GM18868 (cell line): ENCODE measurements around the gene GPR132.
A peak's percentile ranks its signal among the peaks of the same experiment; 100 is the strongest.
"Not testable (repeated sequence)": the region's sequence is repeated elsewhere in the genome, so short reads cannot be mapped to it uniquely, and the experiment has no call there.

Source experiments
- ATAC-seq: cut with Tn5 transposase; IDR thresholded peaks from one replicate; pipeline ENCODE4 v1.9.1; 2021; ENCODE audit warnings: mild to moderate bottlenecking, moderate library complexity; ENCODE audit not compliant: unreplicated experiment

GPR132 gene

GRCh38 chr14:105091517-105092170 lies 26.4 kb upstream of the GPR132 start:
- ATAC-seq = no peak

DNA sequence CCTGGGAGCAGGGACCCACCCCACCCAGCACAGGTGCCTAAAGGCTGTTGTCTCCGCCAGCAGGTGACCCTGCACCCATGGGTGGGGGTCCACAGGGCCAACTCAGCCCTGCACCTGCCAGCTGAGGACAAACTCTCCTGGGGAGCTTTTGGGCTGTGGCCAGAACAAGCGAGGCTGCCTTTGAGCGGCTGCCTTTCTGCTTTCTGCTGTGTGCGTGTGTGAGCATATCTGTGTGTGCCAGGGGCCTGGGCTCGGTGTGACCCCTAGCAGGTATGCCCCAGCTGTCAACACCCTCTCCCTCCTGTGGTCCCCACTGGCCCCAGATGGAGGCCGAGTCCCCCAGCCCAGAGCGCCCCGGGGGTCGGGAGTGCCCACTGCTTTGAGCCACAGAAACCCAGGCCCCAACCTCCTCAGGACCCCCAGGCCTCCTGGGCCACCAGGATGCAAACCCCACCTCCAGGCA lies 25.9 kb upstream of the GPR132 start:
- ATAC-seq = no peak

GRCh38 chr14:105090493-105091053 lies 25.3 kb upstream of the GPR132 start:
- ATAC-seq = peak; percentile 29

DNA sequence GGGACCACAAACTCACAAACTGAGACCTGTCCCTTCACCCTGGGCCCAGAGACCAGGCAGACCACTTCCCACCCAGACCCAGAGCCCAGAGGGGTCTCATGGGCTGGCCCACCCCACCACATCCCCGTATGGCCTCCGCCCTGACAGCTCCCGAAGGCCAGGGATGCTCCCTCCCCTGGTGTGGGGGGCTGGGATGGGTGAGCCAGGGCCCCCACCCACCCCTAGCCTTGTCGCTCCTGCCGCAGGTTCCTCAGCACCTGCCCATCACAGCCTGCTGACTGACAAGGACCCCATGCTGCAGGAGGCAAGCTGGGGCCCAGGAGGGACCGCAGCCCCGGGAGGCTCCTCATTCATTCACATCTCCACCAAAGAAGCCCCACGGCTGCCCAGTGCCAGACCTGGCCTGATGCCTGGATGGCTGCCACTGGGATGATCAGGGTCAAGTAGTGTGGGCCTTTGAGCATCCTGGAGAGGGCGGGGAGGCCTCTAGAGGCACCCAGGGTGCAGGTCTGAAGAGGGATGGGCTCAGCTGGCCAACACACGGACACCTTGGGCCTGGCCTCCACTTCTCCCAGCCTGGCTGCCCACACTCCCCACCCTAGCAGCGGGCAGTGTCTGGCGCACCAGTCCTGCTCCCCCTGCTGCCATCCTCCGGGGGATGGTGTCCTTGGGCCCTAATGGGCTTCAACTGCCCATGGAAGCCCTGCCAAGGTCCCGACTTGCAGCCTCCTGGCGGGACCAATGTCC lies 24.7 kb upstream of the GPR132 start:
- no peak for ATAC-seq

DNA sequence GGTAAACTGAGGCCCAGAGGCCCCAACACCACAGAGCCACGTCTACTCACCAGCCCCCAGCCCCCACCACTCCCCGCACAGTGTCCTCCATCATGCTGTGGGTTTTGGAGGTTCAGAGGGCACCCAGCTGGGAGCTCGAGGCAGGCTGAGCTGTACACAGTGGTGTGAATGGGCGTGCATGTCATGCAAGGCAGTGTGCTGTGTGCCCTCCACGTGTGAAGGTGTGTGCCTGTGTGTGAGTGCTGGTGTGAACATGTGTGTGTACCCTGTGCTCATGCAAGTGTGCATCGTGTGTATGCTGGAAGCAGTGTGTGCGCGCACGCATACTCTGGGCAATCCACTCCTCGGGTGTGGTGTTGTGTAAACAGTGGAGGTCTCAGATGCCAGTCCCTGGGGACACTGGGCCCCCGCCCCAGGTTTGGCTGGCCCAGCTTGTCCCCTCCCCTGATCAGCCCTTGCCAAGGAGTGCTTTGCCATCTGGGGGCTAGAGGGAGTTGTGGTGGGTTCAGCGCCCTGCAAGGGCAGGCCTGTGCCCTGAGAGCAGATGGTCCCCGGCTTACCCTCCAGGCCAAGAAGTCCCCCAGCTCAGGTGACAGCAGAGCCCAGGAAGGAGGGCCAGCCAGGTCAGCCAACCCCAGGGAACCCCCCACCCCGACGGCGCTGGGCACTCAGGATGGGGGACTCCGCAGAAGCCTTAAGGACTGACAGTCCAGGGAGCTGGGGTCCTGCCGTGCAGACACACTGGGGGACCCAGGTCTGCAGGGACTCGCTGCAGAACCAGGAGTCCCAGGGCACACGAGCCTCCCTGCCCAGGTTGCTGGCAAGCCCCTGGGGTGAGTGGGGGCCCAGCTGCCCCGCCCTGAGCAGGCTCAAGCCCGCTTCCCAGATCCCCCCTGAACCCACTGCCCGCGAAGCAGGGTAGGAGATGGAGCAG lies 23.8 kb upstream of the GPR132 start:
- no peak for ATAC-seq

DNA sequence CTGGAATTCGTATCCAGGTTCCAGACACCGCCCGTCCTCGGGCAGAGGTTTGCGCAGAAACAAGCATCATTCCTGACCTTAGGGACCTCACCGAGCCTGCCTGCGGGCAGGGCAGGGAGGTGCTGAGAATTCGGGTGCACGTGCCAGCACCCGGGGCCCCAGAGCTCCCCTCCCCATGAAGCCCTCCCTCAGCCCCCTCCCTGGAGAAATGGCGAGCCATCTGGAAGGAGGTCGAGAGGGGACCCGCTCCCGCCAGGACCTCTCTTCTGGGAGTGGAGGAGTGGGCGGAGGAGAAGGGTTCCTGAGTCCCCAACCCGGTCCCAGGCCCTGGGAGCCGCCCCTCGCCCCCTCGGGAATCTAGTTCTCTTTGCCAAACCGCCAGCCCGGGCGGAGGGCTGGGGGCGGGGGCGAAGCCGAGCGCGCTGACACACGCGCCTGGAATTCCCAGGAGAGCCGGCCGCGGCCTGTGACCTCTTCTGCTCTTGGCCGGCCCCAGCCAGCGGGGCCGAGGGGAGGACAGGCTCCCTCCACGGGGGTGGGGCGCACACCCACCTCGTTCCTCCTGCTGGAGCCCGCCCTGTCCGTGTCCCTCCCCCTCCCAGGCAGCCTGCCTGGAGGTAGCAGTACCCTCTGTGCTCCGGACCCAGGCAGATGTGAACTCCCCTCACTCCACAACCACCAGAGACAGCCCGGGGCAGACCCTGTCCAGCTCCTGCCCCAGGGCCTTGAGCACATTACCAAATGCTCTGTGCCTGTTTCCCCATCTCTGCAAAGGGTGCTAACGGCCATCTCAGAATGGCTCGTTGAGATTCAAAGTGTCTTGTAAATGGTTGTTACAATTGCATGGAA lies 23.0 kb upstream of the GPR132 start:
- ATAC-seq = no peak

DNA sequence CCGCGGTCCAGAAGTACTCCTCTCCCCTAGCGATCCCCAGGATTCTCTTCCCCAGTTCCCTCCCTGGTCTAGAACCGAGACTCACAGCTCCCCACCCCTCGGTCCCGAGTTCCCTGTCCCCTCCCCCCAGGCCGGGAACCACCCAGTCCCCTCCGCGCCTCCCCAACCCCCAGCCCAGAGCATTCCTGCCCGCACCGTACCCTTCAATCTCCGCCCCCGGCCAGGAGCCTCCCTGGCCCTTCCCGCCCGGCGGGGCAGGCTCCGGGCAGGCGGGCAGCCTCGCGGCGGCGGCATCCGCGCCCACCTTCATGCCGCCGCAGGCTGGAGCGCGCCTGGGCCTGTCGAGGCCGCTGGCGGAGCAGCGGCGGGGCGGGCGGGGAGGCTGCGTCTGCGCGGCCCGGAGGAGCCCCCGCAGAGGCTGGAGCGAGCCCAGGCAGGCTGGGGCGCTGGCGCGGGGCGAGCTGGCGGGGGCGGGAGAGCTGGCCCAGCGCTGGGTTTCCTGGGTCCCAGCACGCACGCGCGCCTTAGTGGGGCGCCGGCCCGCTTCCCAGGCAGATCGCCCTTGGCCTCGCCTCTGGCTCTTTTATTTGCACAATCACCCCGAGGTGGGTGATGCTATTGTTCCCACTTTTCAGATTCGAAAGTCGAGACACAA lies 22.2 kb upstream of the GPR132 start:
- ATAC-seq = peak; percentile 10

GRCh38 chr14:105086833-105087307 lies 21.6 kb upstream of the GPR132 start:
- ATAC-seq = peak; percentile 63

GRCh38 chr14:105085766-105086165 lies 20.5 kb upstream of the GPR132 start:
- ATAC-seq = no peak

DNA sequence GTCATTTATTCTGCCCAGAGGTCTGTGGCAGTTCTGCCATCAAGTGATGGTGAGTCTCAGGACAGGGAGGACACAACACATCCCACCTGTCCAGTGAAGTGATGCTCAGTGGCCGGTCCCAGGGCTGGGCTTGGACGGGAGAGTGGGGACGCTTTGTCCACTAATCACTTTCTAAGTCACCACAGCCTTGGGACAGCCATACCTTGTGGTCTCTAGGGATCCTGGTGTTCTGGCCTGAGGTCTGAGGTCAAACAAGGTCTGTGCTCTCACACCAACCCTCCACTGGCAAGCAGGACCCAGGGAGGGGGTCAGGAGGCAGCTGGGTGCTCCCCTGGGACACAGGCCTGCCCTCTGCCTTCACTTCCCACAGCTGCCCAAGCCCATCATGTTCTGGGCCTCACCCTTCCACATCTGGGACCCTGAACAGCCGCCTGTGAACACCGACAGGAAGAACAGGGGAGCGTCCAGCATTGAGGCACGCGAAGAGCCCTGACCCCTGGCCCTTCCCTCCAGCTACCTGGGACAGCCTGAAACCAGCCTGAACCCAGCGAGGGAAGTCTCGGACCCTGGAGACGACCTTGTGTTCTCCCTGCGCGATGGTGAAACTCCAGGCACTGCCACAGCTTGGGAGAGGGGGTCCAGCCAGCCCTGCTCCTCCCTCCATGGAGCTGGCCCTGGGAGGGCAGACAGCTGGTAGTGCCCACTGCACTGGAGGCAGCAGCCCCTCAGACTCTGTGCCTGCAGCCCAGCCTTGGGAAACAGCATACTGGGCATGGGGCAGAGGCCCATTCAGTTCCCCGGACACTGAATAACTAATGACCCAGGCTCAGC lies 19.7 kb upstream of the GPR132 start:
- ATAC-seq = no peak

GRCh38 chr14:105083926-105084685 lies 18.9 kb upstream of the GPR132 start:
- ATAC-seq = no peak

GRCh38 chr14:105082703-105083102 lies 17.5 kb upstream of the GPR132 start:
- no peak for ATAC-seq

- not testable (repeated sequence) for ATAC-seq
Observed at GRCh38 chr14:105081473-105081872, 16.2 kb upstream of the GPR132 start.

- ATAC-seq = no peak
Observed at GRCh38 chr14:105080161-105080560, 14.9 kb upstream of the GPR132 start.

- ATAC-seq = no peak
Observed at GRCh38 chr14:105078294-105078693, 13.1 kb upstream of the GPR132 start.

GRCh38 chr14:105077649-105077995 lies 12.4 kb upstream of the GPR132 start:
- ATAC-seq = no peak

DNA sequence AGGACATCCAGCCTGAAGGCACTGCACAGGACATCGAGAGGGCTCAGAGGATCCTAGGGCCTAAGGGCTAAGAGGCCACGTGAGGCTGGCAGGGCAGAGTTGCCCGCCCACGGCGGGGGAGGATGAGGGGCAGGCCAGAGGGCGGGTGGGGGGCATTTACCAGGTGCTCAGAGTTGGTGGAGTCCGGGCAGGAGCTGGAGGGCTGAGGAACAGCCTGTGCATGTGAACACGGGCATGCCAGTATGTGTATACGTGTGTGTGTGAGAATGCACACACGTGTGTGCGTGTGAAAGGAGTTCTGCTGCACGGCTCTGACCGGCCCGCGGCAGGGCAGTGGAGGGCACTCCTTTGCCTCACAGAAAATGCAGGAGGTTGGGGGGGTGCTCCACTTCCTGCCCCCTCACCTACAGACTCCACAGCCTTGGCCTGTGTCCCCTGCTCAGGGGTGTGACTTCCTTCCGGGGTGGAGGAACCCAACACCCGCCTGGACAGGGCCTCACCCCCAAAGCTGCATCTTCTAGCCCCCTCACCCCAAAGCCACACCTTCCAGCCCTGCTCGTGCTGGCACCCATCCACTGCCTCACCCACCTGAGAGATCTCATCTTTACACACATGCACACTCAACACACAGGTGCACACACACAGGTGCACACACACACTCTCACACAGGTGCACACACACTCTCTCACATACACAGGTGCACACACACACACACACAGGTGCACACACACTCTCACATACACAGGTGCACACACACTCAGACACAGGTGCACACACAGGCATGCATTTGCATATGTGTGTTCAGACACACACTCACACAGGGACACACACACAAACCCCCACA lies 11.8 kb upstream of the GPR132 start:
- no peak for ATAC-seq
